Measurements from ENCODE around the gene OAT. TPM values are rescaled to one million over a fixed set of nuclear protein-coding genes. Genes with fewer than 3 reads are reported as not detected.

OAT gene
- total and polyA plus RNA-seq, 4 donors: 26.2 to 75.3 (median 53.7) TPM

DNA sequence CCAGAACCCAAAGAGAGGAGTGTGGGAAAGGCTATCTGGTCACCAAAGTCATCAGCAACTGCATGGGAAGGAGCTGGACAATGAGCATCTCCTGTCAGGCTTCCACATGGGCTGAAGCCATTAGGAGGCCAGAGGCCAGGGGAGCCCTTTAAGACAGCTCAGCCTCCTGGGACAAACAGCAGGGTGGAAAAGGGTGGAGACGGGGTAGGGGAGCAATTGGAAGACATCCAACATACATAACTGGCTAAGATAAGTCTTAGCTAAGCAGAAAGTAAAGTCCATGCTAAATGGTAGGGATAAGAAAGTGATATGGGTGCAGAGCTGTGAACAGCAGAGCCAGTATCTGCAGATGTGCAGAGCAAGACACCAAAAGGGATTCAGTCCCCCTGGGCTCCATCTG, 1.5 kb upstream of the OAT start:
- WGBS, 2 donors: 43 to 51% methylated on average over 1 of the region's 1 CpG
- no peak overlapping the region for H3K9ac ChIP-seq (ENCODE audit: insufficient read depth in 1 of 2, low read length in 2 of 2)
- DNase-seq (no peak), ATAC-seq (ENCODE audit: insufficient read depth, low FRiP score) (no peak)
- no peaks in the 10 kb centered on the region for H3K9me3 ChIP-seq (ENCODE audit: control insufficient read depth in 4 of 4, insufficient read depth in 3 of 4, low read length in 3 of 4)
- TF ChIP-seq, protein P1, sequence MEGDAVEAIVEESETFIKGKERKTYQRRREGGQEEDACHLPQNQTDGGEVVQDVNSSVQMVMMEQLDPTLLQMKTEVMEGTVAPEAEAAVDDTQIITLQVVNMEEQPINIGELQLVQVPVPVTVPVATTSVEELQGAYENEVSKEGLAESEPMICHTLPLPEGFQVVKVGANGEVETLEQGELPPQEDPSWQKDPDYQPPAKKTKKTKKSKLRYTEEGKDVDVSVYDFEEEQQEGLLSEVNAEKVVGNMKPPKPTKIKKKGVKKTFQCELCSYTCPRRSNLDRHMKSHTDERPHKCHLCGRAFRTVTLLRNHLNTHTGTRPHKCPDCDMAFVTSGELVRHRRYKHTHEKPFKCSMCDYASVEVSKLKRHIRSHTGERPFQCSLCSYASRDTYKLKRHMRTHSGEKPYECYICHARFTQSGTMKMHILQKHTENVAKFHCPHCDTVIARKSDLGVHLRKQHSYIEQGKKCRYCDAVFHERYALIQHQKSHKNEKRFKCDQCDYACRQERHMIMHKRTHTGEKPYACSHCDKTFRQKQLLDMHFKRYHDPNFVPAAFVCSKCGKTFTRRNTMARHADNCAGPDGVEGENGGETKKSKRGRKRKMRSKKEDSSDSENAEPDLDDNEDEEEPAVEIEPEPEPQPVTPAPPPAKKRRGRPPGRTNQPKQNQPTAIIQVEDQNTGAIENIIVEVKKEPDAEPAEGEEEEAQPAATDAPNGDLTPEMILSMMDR (IDR thresholded peaks at IDR 0.05; ENCODE audit: control extremely low read depth, extremely low read depth): no peak
- H3K4me1 ChIP-seq (ENCODE audit: control insufficient read depth in 5 of 5, insufficient read depth in 5 of 5, low read length in 5 of 5): peaks cover 0 to 16% (median 4%) of the 10 kb centered on the region in 5 donors
- H3K4me3 ChIP-seq: no peak overlapping the region
- H3K27ac ChIP-seq (ENCODE audit: low read depth in 1 of 2, low read length in 1 of 2): no peak overlapping the region
- H3K27me3 ChIP-seq (ENCODE audit: control insufficient read depth in 3 of 3, insufficient read depth in 3 of 3, low read length in 2 of 3): peaks cover 0 to 6% (median 0%) of the 10 kb centered on the region in 3 donors
- no peaks in the 10 kb centered on the region for H3K36me3 ChIP-seq (ENCODE audit: control insufficient read depth in 4 of 4, insufficient read depth in 4 of 4, low read length in 4 of 4)

- Histone ChIP-seq H3K36me3 (ENCODE audit: control insufficient read depth in 4 of 4, insufficient read depth in 4 of 4, low read length in 4 of 4) (no peaks in the 10 kb centered on the region), H3K27ac (ENCODE audit: low read depth in 1 of 2, low read length in 1 of 2) (no peak overlapping the region), H3K9ac (ENCODE audit: insufficient read depth in 1 of 2, low read length in 2 of 2) (no peak overlapping the region), H3K4me3 (no peak overlapping the region), H3K27me3 (ENCODE audit: control insufficient read depth in 3 of 3, insufficient read depth in 3 of 3, low read length in 2 of 3) (peaks cover 0 to 6% (median 0%) of the 10 kb centered on the region in 3 donors), H3K4me1 (ENCODE audit: control insufficient read depth in 5 of 5, insufficient read depth in 5 of 5, low read length in 5 of 5) (peaks cover 0 to 17% (median 4%) of the 10 kb centered on the region in 5 donors), H3K9me3 (ENCODE audit: control insufficient read depth in 4 of 4, insufficient read depth in 3 of 4, low read length in 3 of 4) (no peaks in the 10 kb centered on the region)
- 81 to 92% methylated on average over 10 of the region's 10 CpGs for WGBS, 2 donors
- TF ChIP-seq, protein P1 (IDR thresholded peaks at IDR 0.05; ENCODE audit: control extremely low read depth, extremely low read depth): no peak
- no peak for DNase-seq
- no peak for ATAC-seq (ENCODE audit: insufficient read depth, low FRiP score)
These were observed 912 bp upstream of the OAT start for GRCh38 chr10:124419635-124420034.

GRCh38 chr10:124417895-124418725, 613 bp downstream of the OAT start:
- H3K9me3 ChIP-seq (ENCODE audit: control insufficient read depth in 4 of 4, insufficient read depth in 3 of 4, low read length in 3 of 4): no peaks in the 10 kb centered on the region
- WGBS, 2 donors: 6 to 10% methylated on average over 44 to 64 of the region's 64 CpGs
- TF ChIP-seq, protein P1 (IDR thresholded peaks at IDR 0.05; ENCODE audit: control extremely low read depth, extremely low read depth): no peak
- H3K27me3 ChIP-seq (ENCODE audit: control insufficient read depth in 3 of 3, insufficient read depth in 3 of 3, low read length in 2 of 3): peaks cover 0 to 6% (median 0%) of the 10 kb centered on the region in 3 donors
- peak overlapping the region; percentile 84 for H3K4me3 ChIP-seq
- H3K27ac ChIP-seq (ENCODE audit: low read depth in 1 of 2, low read length in 1 of 2): peak overlapping the region; percentile 79 to 90
- peaks cover 0 to 31% (median 8%) of the 10 kb centered on the region in 5 donors for H3K4me1 ChIP-seq (ENCODE audit: control insufficient read depth in 5 of 5, insufficient read depth in 5 of 5, low read length in 5 of 5)
- ATAC-seq (ENCODE audit: insufficient read depth, low FRiP score): peak; percentile 36
- H3K36me3 ChIP-seq (ENCODE audit: control insufficient read depth in 4 of 4, insufficient read depth in 4 of 4, low read length in 4 of 4): no peaks in the 10 kb centered on the region
- H3K9ac ChIP-seq (ENCODE audit: insufficient read depth in 1 of 2, low read length in 2 of 2): peak overlapping the region; percentile 12 to 74
- peak; percentile 65 to 72 (median 69) for DNase-seq
